ENCODE results near the gene FCGR1A. TPM values are rescaled to one million over a fixed set of nuclear protein-coding genes. Genes with fewer than 3 reads are reported as not detected.
"Not testable (repeated sequence)": the region's sequence is repeated elsewhere in the genome, so short reads cannot be mapped to it uniquely, and the experiment has no call there.

The FCGR1A gene
- total and polyA plus RNA-seq, 4 donors = 12.5 to 45.0 (median 20.5) TPM

DNA sequence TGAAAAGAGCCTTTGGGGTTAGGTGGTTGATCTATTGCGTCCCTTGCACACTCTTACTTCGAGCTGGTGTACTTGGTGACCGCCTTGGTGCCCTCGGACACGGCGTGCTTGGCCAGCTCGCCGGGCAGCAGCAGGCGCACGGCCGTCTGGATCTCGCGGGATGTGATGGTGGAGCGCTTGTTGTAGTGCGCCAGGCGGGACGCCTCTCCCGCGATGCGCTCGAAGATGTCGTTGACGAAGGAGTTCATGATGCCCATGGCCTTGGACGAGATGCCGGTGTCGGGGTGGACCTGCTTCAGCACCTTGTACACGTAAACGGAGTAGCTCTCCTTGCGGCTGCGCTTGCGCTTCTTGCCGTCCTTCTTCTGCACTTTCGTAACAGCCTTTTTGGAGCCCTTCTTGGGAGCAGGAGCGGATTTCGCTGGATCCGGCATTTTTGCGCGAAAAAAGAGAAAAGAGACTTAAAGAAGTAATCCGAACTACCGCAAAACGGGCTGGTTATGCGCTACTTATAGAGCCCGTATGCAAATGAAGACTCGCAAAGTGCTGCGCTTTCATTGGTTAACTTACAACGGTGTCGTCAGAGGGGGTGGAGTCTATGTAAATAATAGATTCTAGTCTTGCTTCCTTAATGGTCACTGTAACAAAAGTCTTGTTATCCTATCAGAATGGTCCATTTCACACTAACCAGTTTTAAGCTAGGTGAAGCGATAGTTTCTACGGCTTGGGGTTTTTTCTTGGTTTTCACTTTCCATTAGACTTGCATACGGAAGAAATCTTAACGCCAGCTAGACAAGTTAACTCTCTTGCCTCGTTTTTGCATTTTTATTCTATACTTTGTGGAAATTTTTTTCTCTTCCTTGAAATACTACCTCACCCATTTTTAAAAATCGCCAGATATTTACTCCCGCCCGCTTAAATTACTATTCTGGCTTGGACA is 29.7 kb downstream of the FCGR1A start:
- peak; percentile 78 to 79 for DNase-seq
- peak overlapping the region in 1 of 2 donors; percentile 79 for H3K27ac ChIP-seq (ENCODE audit: low read depth in 1 of 2, low read length in 2 of 2)
- intact Hi-C loops (cut with DNase I); H3K36me3 ChIP-seq (ENCODE audit: control insufficient read depth in 1 of 2, insufficient read depth in 2 of 2, low read length in 1 of 2); H3K4me1 ChIP-seq (ENCODE audit: control insufficient read depth in 1 of 2, insufficient read depth in 2 of 2, low read length in 2 of 2); H3K27me3 ChIP-seq (ENCODE audit: control insufficient read depth in 1 of 2, insufficient read depth in 2 of 2, low read length in 1 of 2); H3K9me3 ChIP-seq (ENCODE audit: control insufficient read depth, low read length): not testable (repeated sequence)
- 0% methylated on average over 31 to 45 of the region's 55 CpGs for WGBS, 2 donors
- peak overlapping the region; percentile 20 to 48 for H3K4me3 ChIP-seq (ENCODE audit: low read length in 2 of 2)
- peak; percentile 96 for ATAC-seq (ENCODE audit: low FRiP score)

DNA sequence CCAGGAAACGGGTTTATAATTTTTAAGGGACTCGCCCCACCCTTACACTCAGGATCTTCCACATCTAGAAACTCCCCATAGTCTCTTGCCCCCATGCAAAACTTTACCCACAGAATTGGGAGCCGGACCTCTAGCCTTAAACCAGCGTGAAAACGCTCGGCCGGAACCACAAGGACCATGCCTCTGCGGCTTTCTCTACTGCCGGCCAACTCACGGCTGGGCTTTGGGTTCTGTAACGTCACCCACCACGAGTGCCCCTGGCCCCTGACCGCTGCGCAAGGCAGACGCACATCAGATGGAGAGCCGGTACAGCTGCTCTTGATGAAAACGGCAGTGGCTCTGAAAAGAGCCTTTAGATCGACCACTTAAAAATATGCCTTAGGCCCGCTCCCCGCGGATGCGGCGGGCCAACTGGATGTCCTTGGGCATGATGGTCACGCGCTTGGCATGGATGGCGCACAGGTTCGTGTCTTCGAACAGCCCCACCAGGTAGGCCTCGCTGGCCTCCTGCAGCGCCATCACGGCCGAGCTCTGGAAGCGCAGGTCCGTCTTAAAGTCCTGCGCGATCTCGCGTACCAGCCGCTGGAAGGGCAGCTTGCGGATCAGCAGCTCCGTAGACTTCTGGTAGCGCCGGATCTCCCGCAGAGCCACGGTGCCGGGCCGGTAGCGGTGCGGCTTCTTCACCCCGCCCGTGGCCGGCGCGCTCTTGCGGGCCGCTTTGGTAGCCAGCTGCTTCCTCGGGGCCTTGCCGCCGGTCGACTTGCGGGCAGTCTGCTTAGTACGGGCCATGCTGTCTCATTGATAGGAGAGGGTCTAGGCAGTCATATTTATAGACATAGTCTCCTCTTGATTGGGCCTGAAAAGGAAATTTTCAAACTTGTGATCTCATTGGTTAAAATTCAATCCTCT is 30.7 kb downstream of the FCGR1A start:
- H3K36me3 ChIP-seq (ENCODE audit: control insufficient read depth in 1 of 2, insufficient read depth in 2 of 2, low read length in 1 of 2); intact Hi-C loops (cut with DNase I); H3K4me1 ChIP-seq (ENCODE audit: control insufficient read depth in 1 of 2, insufficient read depth in 2 of 2, low read length in 2 of 2); H3K27me3 ChIP-seq (ENCODE audit: control insufficient read depth in 1 of 2, insufficient read depth in 2 of 2, low read length in 1 of 2); H3K9me3 ChIP-seq (ENCODE audit: control insufficient read depth, low read length): not testable (repeated sequence)
- Histone ChIP-seq H3K27ac (ENCODE audit: low read depth in 1 of 2, low read length in 2 of 2) (peak overlapping the region in 1 of 2 donors; percentile 51), H3K4me3 (ENCODE audit: low read length in 2 of 2) (peak overlapping the region in 1 of 2 donors; percentile 14)
- peak; percentile 66 to 70 for DNase-seq
- peak; percentile 87 for ATAC-seq (ENCODE audit: low FRiP score)
- WGBS, 2 donors = 0% methylated on average over 20 to 56 of the region's 62 CpGs

DNA sequence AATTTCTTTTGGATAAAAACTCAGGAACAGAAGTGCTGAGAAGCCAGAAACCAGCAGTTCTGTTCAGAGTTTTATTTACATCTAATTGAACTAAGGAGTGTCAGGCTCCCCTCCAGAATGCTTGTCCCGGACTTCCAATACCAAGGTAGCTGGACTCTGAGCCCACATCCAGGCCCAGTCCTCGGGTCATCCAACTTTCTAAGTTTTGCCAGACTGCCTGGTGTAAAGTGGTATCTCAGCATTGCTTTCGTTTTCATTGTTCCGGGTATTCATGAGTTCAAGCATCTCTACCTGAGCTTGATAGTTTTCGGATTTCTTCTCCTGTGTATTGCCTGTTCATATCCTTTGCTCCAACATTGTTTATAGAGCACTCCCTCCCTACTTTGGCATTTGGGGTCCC is 37.9 kb downstream of the FCGR1A start:
- intact Hi-C loops (cut with DNase I); H3K4me1 ChIP-seq (ENCODE audit: control insufficient read depth in 1 of 2, insufficient read depth in 2 of 2, low read length in 2 of 2); H3K9me3 ChIP-seq (ENCODE audit: control insufficient read depth, low read length); H3K27ac ChIP-seq (ENCODE audit: low read depth in 1 of 2, low read length in 2 of 2); H3K4me3 ChIP-seq (ENCODE audit: low read length in 2 of 2); DNase-seq; H3K36me3 ChIP-seq (ENCODE audit: control insufficient read depth in 1 of 2, insufficient read depth in 2 of 2, low read length in 1 of 2); ATAC-seq (ENCODE audit: low FRiP score); H3K27me3 ChIP-seq (ENCODE audit: control insufficient read depth in 1 of 2, insufficient read depth in 2 of 2, low read length in 1 of 2): not testable (repeated sequence)
- 89 to 90% methylated on average over 3 to 4 of the region's 5 CpGs for WGBS, 2 donors

DNA sequence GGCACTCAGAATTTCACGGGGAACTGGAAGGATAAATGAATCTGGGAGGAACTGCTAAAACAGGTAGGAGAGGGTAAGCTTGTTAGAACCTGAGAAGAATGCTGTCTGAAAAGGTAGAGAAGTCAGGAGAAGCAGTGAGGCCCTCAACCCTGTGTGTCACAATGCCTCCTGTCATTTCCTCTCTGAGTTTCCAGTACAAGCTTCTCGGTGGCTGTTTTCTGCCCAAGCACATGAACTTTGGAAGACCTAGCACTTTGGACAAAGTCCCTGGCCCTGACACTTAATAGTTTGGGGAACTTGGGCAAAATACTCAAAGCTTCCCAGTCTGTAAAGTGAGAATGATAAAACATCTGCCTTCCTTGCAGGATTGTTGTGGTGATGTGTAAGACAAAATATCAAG is 44.1 kb downstream of the FCGR1A start:
- no CpG with 5 or more reads among the region's 2 CpGs for WGBS, 2 donors
- H3K4me1 ChIP-seq (ENCODE audit: control insufficient read depth in 1 of 2, insufficient read depth in 2 of 2, low read length in 2 of 2); DNase-seq; H3K27ac ChIP-seq (ENCODE audit: low read depth in 1 of 2, low read length in 2 of 2); H3K4me3 ChIP-seq (ENCODE audit: low read length in 2 of 2); H3K36me3 ChIP-seq (ENCODE audit: control insufficient read depth in 1 of 2, insufficient read depth in 2 of 2, low read length in 1 of 2); H3K9me3 ChIP-seq (ENCODE audit: control insufficient read depth, low read length); H3K27me3 ChIP-seq (ENCODE audit: control insufficient read depth in 1 of 2, insufficient read depth in 2 of 2, low read length in 1 of 2); intact Hi-C loops (cut with DNase I): not testable (repeated sequence)
- peak; percentile 55 for ATAC-seq (ENCODE audit: low FRiP score)

DNA sequence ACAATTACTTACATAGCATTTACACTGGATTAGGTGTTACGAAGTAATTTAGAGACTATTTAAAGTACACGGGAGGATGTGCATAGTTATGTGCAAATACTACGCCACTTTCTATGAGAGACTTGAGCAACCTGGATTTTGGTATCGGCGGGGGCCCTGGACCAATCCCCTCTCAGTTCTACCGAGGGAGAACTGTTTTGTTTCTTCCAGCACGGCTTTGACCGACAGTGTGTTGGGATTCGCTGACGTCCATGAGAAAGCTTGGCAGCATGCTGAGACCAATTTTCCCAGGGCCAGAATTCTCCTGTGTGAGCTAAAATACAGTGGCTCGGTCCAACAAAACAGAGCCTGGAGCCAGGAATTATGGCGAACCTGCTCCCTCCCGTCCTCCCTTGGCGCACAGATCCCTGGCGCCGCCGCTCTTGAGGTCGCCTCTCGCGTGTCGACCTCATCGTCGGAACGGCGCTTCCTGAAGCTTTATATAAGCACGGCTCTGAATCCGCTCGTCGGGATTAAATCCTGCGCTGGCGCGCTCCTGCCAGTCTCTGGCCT is 49.3 kb downstream of the FCGR1A start:
- not testable (repeated sequence) for H3K27ac ChIP-seq (ENCODE audit: low read depth in 1 of 2, low read length in 2 of 2)
- peak; percentile 76 for ATAC-seq (ENCODE audit: low FRiP score)

DNA sequence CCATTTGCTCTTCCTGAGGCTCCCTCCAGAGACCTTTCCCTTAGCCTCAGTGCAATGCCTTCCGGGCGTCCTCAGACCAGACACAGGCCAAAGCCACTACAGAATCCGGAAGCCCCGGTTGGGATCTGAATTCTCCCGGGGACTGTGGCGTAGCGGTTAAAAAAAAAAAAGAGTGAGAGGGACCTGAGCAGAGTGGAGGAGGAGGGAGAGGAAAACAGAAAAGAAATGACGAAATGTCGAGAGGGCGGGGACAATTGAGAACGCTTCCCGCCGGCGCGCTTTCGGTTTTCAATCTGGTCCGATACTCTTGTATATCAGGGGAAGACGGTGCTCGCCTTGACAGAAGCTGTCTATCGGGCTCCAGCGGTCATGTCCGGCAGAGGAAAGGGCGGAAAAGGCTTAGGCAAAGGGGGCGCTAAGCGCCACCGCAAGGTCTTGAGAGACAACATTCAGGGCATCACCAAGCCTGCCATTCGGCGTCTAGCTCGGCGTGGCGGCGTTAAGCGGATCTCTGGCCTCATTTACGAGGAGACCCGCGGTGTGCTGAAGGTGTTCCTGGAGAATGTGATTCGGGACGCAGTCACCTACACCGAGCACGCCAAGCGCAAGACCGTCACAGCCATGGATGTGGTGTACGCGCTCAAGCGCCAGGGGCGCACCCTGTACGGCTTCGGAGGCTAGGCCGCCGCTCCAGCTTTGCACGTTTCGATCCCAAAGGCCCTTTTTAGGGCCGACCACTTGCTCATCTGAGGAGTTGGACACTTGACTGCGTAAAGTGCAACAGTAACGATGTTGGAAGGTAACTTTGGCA is 50.0 kb downstream of the FCGR1A start:
- peak; percentile 96 for ATAC-seq (ENCODE audit: low FRiP score)
- DNase-seq; H3K9me3 ChIP-seq (ENCODE audit: control insufficient read depth, low read length); H3K27ac ChIP-seq (ENCODE audit: low read depth in 1 of 2, low read length in 2 of 2); H3K27me3 ChIP-seq (ENCODE audit: control insufficient read depth in 1 of 2, insufficient read depth in 2 of 2, low read length in 1 of 2); H3K4me1 ChIP-seq (ENCODE audit: control insufficient read depth in 1 of 2, insufficient read depth in 2 of 2, low read length in 2 of 2); intact Hi-C loops (cut with DNase I); H3K36me3 ChIP-seq (ENCODE audit: control insufficient read depth in 1 of 2, insufficient read depth in 2 of 2, low read length in 1 of 2); H3K4me3 ChIP-seq (ENCODE audit: low read length in 2 of 2): not testable (repeated sequence)
- WGBS, 2 donors = no CpG with 5 or more reads among the region's 55 CpGs

More for the DNA sequence above, 49.3 kb downstream of the FCGR1A start:
- H3K27me3 ChIP-seq (ENCODE audit: control insufficient read depth in 1 of 2, insufficient read depth in 2 of 2, low read length in 1 of 2); H3K4me1 ChIP-seq (ENCODE audit: control insufficient read depth in 1 of 2, insufficient read depth in 2 of 2, low read length in 2 of 2); H3K9me3 ChIP-seq (ENCODE audit: control insufficient read depth, low read length); H3K36me3 ChIP-seq (ENCODE audit: control insufficient read depth in 1 of 2, insufficient read depth in 2 of 2, low read length in 1 of 2); DNase-seq; H3K4me3 ChIP-seq (ENCODE audit: low read length in 2 of 2); intact Hi-C loops (cut with DNase I): not testable (repeated sequence)
- no CpG with 5 or more reads among the region's 32 CpGs for WGBS, 2 donors

DNA sequence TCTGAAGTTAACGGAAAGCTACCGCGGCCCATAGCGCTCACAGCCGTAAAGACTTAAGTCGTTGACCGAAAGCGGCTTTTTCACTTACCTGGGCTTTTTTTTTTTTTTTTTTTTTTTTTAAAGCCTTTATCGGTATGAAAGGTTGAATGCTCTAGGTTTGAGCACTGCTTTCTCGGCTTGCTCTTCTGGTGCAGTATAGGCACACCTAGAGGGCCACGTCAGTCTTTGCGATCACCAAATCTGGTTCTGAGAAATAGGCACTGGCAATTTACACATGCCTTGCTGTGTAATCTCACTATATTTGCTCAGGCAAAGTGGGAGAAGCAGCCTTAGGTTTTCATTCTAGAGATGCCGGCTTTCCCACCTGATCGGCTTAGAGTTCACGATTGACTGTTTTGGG is 50.6 kb downstream of the FCGR1A start:
- intact Hi-C loops (cut with DNase I); H3K27me3 ChIP-seq (ENCODE audit: control insufficient read depth in 1 of 2, insufficient read depth in 2 of 2, low read length in 1 of 2); H3K4me3 ChIP-seq (ENCODE audit: low read length in 2 of 2); ATAC-seq (ENCODE audit: low FRiP score); DNase-seq; H3K4me1 ChIP-seq (ENCODE audit: control insufficient read depth in 1 of 2, insufficient read depth in 2 of 2, low read length in 2 of 2); H3K9me3 ChIP-seq (ENCODE audit: control insufficient read depth, low read length); H3K36me3 ChIP-seq (ENCODE audit: control insufficient read depth in 1 of 2, insufficient read depth in 2 of 2, low read length in 1 of 2); H3K27ac ChIP-seq (ENCODE audit: low read depth in 1 of 2, low read length in 2 of 2): not testable (repeated sequence)
- WGBS, 2 donors = no CpG with 5 or more reads among the region's 15 CpGs

DNA sequence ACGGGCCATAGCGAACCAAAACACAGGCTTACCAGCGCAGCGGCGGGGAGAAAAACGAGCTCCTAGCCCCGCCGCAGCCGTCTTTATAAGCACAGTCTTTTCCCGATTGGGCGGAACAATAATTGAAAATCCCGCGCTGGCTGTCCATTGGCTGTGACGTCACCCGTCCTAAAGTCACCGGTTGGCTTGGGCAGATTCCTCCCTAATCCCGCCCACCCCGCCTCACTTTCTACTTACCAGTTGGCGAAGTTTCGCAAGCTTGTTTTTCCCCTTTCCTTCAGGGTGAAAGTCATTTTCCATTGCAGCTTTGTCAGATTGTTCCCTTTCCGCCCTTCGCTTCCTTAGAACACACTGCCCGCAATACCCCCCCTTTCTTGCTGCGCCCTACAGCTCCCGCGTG is 58.7 kb downstream of the FCGR1A start:
- DNase-seq; H3K4me3 ChIP-seq (ENCODE audit: low read length in 2 of 2); H3K36me3 ChIP-seq (ENCODE audit: control insufficient read depth in 1 of 2, insufficient read depth in 2 of 2, low read length in 1 of 2); H3K9me3 ChIP-seq (ENCODE audit: control insufficient read depth, low read length); H3K4me1 ChIP-seq (ENCODE audit: control insufficient read depth in 1 of 2, insufficient read depth in 2 of 2, low read length in 2 of 2); H3K27me3 ChIP-seq (ENCODE audit: control insufficient read depth in 1 of 2, insufficient read depth in 2 of 2, low read length in 1 of 2); intact Hi-C loops (cut with DNase I); H3K27ac ChIP-seq (ENCODE audit: low read depth in 1 of 2, low read length in 2 of 2): not testable (repeated sequence)
- ATAC-seq (ENCODE audit: low FRiP score) = peak; percentile 85
- no CpG with 5 or more reads among the region's 26 CpGs for WGBS, 2 donors
